Esophagus mucosa (tissue), 1 donor: ENCODE results near the gene COPG1. TPM values are rescaled to one million over a fixed set of nuclear protein-coding genes. Genes with fewer than 3 reads are reported as not detected.
"Not testable (repeated sequence)": the region's sequence is repeated elsewhere in the genome, so short reads cannot be mapped to it uniquely, and the experiment has no call there.

Experiments used
- ATAC-seq: fragments of 200-7000 bp; cut with Tn5 transposase; one replicate; pipeline ENCODE4 v1.9.1; 2020
- total RNA-seq: library from RNA; stranded (reverse); gene quantifications from one replicate; pipeline ENCODE4 v1.2.4, GENCODE V29; 2023
- donor health status: DM: yes; HTN: yes; CAD: no.

COPG1 gene
- total RNA-seq, 1 donor from 2014 or later: 87.8 TPM

DNA sequence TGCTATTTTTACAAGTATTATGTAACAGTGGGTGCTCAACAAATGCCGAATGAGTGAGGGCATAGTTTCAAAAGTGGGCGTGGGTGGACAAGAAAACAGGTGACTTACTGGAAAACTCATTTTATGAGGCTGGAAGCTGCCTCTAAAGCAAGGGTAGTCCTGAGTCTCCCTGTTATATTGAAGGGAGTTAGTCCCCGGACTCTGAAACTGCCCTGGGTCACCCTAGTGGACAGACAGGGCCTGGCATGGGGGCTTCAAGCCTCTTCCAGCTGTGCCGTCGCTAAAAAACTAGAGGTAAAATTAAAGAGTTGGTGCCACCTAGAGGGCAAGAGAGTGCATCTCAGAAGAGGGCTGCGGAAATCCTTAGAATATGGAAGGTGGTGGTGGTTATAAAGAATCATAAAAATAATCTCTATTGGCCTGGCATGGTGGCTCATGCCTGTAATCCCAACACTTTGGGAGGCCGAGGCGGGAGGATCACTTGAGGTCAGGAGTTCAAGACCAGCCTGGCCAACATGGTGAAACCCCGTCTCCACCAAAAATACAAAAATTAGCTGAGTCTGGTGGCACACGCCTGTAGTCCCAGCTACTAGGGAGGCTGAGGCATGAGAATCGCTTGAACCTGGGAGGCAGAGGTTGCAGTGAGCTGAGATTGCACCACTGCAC lies 3.6 kb upstream of the COPG1 start:
- ATAC-seq: peak; percentile 84

DNA sequence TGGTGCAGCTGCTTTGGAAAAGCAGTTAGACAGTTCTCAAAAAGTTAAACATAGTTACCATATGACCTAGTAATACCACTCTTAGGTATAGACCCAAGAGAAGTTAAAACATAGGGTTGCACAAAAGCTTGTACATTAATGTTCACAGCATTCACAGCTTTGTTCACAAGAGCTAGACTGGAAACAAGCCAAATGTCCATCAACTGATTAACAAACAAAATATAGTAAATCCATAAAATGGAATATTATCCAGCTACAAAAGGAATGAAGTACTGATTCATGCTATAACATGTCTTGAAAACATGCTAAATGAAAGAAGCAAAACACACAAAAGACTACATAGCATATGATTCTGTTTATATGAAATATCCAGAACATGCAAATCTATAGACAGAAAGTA lies 2.8 kb upstream of the COPG1 start:
- no peak for ATAC-seq

DNA sequence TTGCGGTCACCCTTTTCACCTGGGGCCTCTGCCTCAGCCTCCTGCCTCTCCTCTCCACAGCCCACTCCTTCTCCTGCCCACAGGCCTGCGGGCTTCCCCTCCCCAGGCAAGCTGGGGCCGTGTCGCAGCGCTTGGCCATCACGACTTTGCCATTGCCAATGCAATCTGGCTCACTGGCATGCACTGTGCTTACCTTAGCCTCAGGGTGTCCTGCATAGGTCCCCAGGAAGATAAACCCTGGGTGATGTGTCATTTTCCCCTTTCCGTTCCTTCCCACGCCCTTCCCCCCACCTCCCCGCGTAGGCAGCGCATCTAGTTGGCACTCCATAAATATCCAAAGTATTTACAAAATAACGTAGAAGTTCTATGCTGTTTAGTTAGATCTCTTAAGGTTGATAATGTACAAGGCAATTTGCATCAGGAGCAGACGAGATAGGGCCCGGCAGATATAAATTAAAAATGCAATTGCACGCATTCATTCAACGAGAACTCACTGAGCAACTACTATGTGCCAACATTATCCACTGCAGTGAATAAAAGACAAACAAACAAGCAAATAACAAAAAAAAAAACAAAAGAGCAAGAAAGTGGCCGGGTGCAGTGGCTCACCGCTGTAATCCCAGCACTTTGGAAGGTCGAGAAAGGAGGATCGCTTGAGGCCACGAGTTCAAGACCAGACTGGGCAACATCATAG lies 973 bp upstream of the COPG1 start:
- ATAC-seq: no peak

DNA sequence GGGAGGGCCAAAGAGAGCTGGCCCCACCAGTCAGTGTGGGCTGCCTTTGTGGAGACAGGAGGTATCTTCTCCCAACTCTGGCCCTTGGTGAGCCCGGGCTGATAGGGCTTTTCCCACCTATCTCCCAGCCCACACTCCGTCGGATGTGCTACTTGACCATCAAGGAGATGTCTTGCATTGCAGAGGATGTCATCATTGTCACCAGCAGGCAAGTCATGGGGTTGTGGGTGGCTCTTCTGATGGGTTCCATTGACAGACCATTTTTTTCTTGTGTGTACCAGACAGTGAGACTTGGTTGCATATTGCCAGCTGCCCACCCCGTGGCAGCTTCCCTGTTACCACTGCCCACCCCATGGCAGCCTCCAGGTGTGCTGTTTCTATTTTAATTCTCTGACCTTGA lies 3.3 kb downstream of the COPG1 start:
- no peak for ATAC-seq

DNA sequence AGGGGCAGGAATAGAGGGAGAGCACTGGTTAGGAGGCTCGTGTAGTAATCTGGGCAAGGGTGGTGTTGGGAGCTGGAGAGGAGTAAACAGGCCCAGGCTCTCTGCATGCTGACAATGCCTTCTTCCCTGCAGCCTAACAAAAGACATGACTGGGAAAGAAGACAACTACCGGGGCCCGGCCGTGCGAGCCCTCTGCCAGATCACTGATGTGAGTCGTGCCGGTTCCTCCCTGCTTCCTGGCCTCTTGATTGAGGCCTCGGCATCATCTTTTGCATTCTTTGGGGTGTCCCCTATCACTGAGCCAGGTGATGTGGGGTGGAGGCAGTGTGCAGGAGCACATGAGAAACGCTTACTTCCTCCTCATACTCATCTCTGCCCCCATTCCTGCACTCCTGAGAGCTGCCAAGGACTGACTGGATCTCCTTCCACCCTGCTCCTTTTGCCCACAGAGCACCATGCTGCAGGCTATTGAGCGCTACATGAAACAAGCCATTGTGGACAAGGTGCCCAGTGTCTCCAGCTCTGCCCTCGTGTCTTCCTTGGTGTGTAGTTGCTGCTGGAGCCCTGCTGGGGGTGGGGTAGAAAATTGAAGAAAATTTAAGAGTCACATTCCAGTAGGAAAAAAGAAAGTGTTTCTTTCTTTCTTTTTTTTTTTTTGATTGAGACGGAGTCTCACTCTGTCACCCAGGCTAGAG lies 5.3 kb downstream of the COPG1 start:
- ATAC-seq: peak; percentile 19

DNA sequence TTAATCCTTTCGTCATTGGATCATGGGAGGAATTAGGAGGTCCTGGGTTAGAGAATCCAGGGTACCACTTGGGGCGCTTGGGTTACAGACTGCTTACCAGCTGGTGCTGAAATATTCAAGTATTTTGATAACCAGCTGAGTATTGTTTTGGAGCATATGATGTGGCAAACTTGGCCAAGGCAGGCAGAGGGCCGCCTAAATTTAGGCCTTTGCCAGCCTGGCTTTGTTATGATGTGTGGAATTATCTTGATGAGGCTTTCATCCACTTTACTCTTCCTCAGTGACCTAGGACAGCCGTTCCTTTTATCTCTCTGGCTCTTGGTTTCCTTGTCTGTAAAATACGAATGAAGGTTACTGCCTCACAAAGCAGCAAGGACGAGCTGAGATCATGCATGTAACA lies 6.9 kb downstream of the COPG1 start:
- no peak for ATAC-seq

DNA sequence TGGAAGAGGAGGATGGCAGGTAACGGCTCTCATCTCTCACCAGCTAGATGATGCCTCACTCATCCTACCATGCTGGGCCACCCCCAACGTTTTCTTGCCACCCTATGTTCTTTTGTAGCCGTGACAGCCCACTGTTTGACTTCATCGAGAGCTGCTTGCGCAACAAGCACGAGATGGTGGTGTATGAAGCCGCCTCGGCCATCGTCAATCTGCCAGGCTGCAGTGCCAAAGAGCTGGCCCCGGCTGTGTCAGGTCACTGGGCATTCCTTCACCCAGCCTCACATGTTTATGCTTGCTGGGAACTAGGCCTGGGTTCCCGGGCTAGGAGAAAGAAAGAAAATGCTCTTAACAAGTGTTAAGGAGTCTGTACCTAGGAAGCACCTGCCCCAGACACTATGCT lies 8.2 kb downstream of the COPG1 start:
- no peak for ATAC-seq

DNA sequence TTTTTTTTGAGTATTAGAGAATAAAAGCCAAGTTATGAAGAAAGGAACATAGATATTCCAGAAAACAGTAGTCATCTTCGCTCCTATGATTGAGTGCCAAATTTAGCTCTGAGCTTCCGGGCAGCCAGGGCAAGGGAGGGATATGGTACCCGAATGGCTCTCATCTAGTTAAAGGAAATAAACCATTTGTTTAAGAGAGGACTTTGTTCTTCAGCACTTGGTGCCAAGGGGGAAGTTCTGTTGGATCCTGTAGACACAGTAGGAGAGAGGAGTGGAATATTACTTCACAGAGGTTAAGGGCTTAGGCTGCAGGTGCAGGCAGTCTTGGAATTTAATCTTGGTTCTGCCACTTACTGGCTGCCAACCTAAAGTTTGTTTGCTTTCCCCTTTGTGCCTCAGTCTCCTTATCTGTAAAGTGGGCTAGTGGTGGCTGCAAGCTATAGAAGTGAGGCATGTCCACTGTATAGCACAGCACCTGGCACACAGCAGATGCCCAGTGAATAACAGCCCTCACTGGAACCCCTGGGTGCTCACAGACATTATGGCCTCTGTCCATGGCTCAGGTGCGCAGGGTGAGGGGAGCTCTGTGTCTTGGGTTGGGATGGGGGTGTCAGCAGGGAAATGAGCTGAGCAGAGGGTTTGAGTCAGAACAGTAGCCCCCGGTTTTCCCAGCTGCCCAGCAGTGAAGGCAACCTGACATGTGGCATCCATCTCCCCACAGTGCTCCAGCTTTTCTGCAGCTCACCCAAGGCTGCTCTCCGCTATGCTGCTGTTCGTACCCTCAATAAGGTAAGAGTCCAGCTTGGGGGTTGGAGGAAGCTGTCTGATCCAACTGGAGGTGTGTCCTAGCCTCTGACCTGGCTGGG lies 10.4 kb downstream of the COPG1 start:
- ATAC-seq: no peak

DNA sequence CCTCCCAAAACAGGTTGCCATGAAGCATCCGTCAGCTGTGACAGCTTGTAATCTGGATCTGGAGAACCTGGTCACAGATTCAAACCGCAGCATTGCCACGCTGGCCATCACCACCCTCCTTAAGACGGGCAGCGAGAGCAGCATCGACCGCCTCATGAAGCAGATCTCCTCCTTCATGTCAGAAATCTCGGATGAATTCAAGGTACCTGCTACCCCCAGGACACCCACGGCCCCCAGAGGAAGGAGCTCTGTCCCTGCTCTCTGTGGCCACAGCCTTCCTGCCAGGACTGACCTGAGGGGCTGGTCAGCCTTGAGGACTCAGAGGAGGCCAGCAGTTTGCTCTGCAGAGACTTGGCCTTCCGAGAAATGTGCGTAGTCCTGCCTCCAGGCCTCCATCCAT lies 11.2 kb downstream of the COPG1 start:
- ATAC-seq: no peak

DNA sequence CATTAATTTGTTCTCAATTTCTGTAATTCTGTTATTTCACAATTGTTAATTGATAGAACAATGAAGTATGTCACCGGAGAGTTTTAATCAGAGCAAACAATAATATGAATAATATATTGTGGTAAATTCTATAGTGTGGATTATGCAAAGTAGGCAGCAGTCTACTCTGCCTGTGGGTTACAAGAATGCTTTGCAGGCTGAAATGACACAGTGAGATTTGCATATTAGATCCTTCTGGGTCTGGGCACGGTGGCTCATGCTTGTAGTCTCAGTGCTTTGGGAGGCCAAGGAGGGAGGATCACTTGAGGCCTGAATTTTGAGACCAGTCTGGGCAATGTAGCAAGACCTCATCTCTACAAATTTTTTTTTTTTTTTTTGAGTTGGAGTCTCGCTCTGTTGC lies 12.5 kb downstream of the COPG1 start:
- no peak for ATAC-seq

DNA sequence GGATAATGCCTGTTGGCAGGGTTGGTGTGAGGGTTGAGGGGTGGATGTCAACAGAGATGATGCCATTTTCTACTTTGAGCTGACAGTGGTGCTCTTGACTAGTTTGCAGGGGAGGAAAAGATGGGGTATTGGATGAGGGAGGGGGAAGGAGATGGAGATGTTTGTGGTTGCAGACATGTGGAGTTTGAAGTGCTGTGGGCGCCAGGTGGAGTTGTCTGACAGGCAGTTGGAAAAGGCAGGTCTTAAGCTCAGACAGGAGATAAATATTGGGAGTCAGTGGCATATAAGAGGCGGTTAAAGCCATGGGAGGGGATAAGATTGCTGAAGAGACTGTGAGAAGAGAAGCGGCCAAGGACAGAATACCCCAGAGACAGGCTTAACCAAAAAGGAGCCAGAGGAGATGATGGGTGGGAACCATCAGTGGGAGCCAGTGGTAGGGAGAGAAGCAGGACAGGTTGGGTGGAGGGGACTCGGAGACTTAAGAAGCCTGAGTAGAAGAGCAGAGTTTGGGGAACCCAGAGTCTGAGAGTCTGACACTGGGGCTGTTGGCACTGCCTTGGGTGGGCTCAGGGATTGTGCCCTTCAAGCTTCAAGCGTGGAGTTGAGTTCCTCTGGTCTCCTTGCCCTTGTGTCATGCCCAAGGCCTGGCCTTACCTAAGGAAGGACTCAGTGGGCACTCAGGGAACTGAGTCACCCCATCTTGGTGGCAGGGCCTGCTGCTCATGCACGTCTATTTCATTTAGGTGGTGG lies 13.9 kb downstream of the COPG1 start:
- ATAC-seq: no peak

DNA sequence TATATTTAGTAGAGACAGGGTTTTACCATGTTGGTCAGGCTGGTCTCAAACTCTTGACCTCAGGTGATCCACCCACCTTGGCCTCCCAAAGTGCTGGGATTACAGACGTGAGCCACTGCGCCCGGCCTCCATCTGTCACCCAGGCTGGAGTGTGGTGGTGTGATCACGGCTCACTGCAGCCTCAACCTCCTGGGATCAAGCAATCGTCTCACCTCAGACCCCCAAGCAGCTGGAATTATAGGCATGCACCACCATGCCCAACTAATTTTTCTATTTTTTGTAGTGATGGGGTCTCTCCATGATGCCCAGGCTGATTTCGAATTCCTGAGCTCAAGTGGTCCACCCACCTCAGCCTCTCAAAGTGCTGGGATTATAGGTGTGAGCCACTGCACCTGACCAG lies 15.6 kb downstream of the COPG1 start:
- not testable (repeated sequence) for ATAC-seq

DNA sequence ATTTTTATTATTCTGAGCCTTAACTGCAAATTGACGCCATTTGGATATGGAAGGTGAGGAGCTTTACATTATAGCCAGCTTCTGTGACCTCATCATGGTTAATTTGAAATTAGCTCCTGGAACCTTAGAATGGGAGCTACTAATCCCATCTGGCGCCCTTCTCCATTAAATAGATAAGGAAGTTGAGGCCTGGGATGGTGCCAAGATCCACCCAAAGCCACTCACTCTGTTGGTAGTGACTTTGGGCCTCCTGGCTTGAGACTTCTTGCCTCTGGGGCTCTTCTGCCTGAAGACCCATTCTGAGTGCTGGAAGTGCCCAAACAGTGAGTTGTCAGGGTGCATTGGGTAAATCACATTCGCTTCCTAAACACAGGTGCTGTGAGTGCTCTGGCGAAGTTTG lies 17.2 kb downstream of the COPG1 start:
- no peak for ATAC-seq

DNA sequence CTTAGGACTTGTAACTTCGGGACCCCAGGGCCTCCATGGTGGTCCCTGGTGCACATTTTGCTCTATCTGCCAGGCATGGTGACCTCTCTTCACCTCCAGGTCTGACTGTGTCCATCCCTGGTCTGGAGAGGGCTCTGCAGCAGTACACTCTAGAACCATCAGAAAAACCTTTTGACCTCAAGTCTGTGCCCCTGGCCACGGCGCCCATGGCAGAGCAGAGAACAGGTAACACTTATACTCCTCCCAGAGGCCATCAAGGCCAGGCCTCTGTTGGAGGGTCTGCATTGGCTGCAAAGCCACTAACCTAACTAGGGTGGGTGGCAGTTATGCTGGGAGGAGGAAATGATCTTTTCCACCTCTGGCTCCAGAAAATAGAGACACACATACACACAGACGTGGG lies 19.0 kb downstream of the COPG1 start:
- no peak for ATAC-seq

DNA sequence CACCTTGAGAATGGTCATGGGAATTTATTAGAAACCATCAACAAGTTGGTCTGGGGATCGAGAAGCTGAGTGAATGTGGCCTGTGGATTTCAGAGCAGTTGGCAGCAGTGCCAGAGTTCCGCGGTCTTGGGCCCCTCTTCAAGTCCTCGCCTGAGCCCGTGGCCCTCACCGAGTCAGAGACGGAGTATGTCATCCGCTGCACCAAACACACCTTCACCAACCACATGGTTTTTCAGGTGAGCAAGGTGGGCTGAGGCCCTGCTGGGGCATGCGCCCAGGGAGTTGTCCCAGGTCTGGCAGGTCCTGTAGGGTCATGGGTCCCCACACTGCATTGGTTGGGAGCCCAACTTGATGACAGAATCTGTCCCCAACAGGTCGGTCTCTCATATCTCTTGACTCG lies 22.3 kb downstream of the COPG1 start:
- ATAC-seq: no peak

DNA sequence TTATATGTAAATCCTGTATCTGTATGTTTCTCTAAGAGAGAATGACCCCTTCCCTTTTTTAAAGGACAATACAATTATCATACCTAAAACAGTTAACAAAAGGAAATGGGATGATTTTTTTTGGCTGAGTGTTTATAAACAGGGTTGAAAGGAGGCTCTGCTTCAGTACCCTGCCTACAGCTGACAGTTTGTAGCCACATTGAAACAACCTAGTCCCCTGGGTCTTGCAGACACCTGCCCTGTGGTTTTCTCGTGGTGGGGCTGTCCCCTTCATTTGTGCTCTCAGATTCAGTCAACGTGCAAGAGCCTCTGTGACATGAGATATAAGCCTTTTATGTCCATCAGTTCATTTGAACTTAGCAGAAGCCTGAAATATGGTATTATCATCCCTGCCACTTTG lies 27.0 kb downstream of the COPG1 start:
- ATAC-seq: no peak

DNA sequence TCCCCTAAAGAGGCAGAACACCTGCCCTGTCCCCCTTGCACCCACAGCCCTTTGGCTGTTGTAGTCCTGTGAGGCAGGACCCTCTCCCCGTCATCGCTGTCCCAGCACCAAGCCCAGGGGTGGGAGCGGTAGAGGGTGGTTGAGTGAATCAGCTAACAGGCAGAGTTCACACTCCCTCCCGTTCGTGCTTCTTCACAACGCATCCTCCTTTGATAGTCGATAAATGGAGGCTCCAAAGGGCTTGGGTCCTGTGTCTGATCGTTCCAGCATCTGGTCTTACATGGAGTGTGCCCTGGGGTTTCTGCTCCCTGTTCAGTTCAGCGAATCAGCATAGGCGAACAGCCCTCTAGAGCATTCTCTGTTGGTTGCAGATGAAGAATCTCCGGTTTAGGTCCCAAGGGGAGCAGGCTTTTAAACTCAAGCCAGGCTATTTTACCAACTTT lies 28.4 kb downstream of the COPG1 start:
- ATAC-seq: no peak

DNA sequence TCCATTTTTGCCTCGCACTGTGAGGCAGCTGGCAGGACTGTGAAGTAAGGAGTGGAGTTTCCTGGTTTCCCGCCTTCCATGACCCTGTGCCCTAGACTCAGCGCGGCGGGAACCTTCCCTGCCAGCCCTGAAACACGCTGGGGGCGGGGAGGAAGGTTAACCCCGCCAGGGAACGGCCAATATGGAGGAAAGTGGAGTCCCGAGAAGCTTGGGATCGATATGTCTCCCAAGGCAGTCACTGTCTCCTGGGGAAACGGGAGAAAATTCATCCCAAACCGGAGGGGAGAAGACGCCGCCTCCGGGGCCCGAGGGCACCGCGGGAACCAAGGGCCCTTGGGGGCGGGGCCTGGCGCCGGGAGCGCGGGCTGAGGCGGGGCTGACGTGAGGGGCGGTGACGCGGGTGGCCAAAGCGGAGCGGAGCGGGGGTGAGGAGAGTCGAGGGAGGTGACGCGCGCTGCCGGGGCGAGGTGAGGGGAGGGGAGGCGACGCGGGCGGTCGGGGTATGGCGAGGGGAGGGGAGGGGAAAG lies 29.1 kb downstream of the COPG1 start, which contains the start of gene HMCES:
HMCES (plus strand) TSS at position 432 of the 527 bp plus-strand sequence. CDS start 863 bp downstream, outside the sequence.
- peak; percentile 97 for ATAC-seq

DNA sequence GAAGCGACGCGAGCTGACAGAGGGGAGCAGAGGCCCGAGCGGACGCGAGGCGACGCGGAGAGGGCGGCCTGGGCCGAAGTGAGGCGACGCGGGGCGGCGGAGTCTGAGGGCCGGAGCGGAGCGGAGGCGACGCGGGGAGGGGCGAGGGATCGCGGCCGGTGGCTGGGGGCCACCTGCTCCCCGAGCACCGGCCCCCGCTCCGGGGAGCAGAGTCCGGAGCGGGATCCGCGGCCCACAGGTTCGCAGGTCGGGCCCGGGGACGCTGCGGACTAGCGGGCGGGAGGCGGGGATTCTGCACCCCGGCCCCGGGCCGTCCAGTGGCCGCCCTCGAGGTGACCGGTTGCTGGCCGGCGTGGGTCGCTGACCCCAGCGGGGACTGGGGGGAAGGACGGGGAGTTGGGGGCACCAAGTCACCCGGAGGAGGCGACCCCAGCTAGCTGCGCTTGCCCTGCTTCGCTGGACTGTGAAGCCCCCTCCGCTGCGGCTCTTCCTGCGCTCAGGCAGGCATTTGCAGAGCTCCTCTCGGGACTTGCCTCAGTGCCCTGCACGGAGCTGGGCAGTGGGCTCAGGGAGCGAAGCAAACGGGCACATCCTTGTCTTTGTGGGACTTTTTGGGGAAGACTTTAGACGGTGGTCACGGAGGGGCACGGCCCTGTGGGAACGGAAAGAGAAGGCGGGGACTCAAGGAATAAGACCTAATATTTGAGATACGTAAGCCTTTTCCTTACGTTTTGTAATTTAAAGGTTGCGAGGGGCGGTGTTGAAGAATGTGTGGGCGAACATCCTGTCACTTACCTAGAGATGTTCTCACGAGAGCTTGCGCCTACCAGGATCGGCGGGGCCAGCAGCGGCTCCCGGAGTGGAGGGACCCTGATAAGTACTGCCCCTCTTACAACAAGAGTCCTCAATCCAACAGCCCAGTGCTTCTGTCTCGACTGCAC lies 29.8 kb downstream of the COPG1 start:
- ATAC-seq: peak; percentile 38

DNA sequence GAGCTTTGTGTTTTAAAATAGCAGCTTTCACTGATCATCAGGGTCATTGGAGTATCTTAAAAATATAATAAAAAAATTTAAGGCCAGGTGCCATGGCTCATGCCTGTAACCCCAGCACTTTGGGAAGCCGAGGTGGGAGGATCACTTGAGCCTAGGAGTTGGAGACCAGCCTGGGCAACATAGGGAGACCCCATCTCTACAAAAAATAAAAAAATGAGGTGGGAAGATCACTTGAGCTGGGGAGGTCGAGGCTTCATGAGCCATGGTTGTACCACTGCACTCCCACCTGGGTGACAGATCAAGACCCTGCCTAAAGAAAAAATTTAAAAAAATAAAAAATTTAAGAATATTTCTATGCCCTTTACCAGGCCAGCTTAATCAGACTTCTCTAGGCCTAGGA lies 30.8 kb downstream of the COPG1 start:
- ATAC-seq: no peak

DNA sequence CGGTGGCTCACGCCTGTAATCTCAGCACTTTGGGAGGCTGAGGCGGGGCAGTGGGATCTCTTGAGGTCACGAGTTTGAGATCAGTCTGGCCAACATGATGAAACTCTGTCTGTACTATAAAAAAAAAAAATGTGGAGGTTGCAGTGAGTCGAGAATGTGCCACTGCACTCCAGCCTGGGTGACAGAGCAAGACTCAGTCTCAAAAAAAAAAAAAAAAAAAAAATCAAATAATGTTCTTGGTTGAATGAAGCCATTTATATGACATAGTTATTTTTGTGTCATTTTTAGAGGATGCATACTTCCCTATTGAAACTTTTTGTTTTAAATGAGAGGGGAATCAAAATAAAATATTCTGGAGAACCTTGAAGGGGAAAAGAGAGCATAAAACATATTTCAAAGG lies 32.3 kb downstream of the COPG1 start:
- no peak for ATAC-seq
